GM12892 (cell line): ENCODE results near the gene ADCY9.

ENCODE experiments used
- DNase-seq: peaks from one replicate; pipeline ENCODE4 v3.0.0; 2011; ENCODE audit not compliant: insufficient read length
- FAIRE-seq: peaks from 2 replicates; lab custom pipeline; 2011; peaks lifted over from hg19 to GRCh38; lab: Jason Lieb, UNC
- POLR2A ChIP-seq: IDR thresholded peaks from 2 replicates; pipeline ENCODE4 v1.6.1; 2011; ENCODE audit warnings: low read depth, low read length, control low read depth
- POLR2AphosphoS5 ChIP-seq: IDR thresholded peaks from 2 replicates; pipeline ENCODE4 v1.6.1; 2011; ENCODE audit warnings: low read depth, low read length, control low read depth
- TAF1 ChIP-seq: IDR thresholded peaks from 2 replicates; pipeline ENCODE4 v1.6.1; 2011; ENCODE audit warnings: low read depth, mild to moderate bottlenecking, control low read depth, low read length, borderline replicate concordance

The ADCY9 gene

DNA sequence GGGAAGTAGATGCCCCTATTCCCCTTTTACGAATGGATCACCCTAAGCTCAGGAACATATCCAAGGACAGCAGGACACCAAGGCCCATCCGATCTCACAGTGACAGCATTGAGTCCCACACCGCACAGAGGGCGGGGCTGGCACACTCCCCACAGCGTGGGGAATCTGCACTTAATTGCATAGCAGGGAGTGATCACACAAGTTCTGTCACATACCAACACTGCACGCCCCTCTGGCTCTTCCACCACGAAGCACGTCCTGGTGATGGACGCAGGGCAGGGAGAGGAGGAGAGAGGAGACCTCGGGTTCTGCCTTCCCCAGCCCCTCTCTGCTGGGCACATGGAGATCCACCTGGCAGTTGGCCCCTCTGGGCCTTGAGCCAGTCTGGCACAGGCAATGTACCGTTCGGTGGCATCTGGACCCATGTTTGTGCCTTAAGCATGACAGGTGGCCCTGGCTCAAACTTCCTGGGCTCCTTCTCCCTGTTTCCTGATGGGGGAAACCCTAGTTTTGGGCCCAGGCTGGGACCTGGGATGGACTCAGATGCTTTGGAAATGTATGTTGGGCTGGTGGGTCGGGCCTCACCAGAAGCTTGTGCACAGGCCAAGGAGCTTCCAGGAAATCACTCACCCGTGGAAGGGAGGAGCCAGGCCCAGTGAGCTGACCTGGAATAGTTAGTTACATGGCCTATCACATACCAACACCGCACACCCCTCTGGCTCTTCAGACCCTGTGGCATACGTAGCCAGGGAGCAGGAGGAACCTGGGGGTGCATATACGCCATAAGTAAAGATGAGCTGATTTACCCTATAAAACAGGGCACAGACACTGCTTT, 200.6 kb downstream of the ADCY9 start:
- FAIRE-seq: no peak
- DNase-seq: no peak
- TF ChIP-seq TAF1: no peak
- no peak for TF ChIP-seq POLR2AphosphoS5

DNA sequence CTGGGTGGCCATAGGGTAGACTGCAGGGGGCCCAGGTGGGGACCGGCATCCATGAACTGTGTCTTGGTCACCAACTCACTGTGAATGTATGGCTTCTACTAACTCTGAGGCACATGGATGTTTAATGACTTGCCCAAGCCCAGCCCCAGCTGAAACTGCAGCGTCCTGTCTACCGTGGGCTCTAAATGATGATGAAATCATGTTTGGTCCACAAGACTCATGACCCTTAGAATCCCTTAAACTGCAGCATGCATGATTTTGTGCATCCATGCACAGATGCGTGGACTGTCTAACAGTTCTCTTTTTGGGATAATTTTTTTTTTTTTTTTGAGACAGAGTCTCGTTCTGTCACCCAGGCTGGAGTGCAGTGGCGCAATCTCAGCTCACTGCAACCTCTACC, 203.3 kb downstream of the ADCY9 start:
- FAIRE-seq (no peak), DNase-seq (no peak)
- TF ChIP-seq POLR2AphosphoS5: no peak
- no peak for TF ChIP-seq POLR2A
- TF ChIP-seq TAF1: no peak
